Lower leg skin (tissue), 4 donors: ENCODE measurements around the gene ADARB2. TPM values are rescaled to one million over a fixed set of nuclear protein-coding genes. Genes with fewer than 3 reads are reported as not detected.
"Not testable (repeated sequence)": the region's sequence is repeated elsewhere in the genome, so short reads cannot be mapped to it uniquely, and the experiment has no call there.

Source experiments
- DNase-seq, 2 donors: peaks; one replicate each; pipeline ENCODE4 v3.0.0-alpha.2; 2019; ENCODE audit warnings: low spot score in 2 of 2
- H3K4me3 ChIP-seq: fragments of 200-600 bp; sonication (generic); 2 replicates; pipeline ENCODE4 v1.5.1; 2017; ENCODE audit warnings: mild to moderate bottlenecking, low read depth; ENCODE audit not compliant: poor library complexity, severe bottlenecking
- CTCF ChIP-seq, 3 donors: fragments of 450-650 bp; IDR thresholded peaks; one replicate each; pipeline ENCODE4 v1.5.1; 2016; ENCODE audit warnings: antibody characterized with exemption in 3 of 3, mild to moderate bottlenecking in 3 of 3, moderate library complexity in 2 of 3
- POLR2A ChIP-seq, 2 donors: fragments of 450-650 bp; IDR thresholded peaks; one replicate each; pipeline ENCODE4 v1.6.1; 2016 to 2017; ENCODE audit warnings: antibody characterized with exemption in 2 of 2, mild to moderate bottlenecking in 1 of 2, moderate library complexity in 1 of 2
- WGBS, 2 donors: methylation state at CpG; one replicate each; pipeline ENCODE4 v1.1.5; 2018; 5-methylcytosine and 5-hydroxymethylcytosine counted together
- intact Hi-C: fragments of 100-400 bp; cut with DNase I; formaldehyde crosslinking; loops from one replicate; pipeline ENCODE4 v1.15.0; 2023; ENCODE audit warnings: low total_unique reads
- total RNA-seq, 4 donors: library from RNA; depleted of rRNA; stranded (reverse); fragments of >200 nt; gene quantifications; one replicate each; pipeline ENCODE4 v1.1.0, GENCODE V29; 2016

Gene ADARB2
- total RNA-seq, 4 donors from 2014 or later: 0.72 to 3.6 (median 1.8) TPM

- WGBS, 2 donors: 65% methylated on average over 2 of the region's 2 CpGs
These were observed 296.4 kb downstream of the ADARB2 start for GRCh38 chr10:1440897-1441296.

GRCh38 chr10:1434912-1435692 lies 302.2 kb downstream of the ADARB2 start:
- TF ChIP-seq POLR2A (IDR thresholded peaks at IDR 0.05): no peak
- TF ChIP-seq CTCF (IDR thresholded peaks at IDR 0.05): no peak
- no peak overlapping the region for H3K4me3 ChIP-seq
- 67 to 68% methylated on average over 22 of the region's 22 CpGs for WGBS, 2 donors
- intact Hi-C loops: no loop called here
- no peak for DNase-seq

More at GRCh38 chr10:1440897-1441296, 296.4 kb downstream of the ADARB2 start:
- no peak overlapping the region for H3K4me3 ChIP-seq
- intact Hi-C loops: no loop called here
- DNase-seq: no peak
- no peak for TF ChIP-seq POLR2A (IDR thresholded peaks at IDR 0.05)
- no peak for TF ChIP-seq CTCF (IDR thresholded peaks at IDR 0.05)

GRCh38 chr10:1434202-1434601 lies 303.1 kb downstream of the ADARB2 start:
- 82 to 85% methylated on average over 11 of the region's 11 CpGs for WGBS, 2 donors
- intact Hi-C loops: no loop called here
- no peak overlapping the region for H3K4me3 ChIP-seq
- DNase-seq: no peak
- TF ChIP-seq POLR2A (IDR thresholded peaks at IDR 0.05) (no peak), CTCF (IDR thresholded peaks at IDR 0.05) (no peak)

GRCh38 chr10:1432161-1432560 lies 305.2 kb downstream of the ADARB2 start:
- no peak for DNase-seq
- TF ChIP-seq CTCF (IDR thresholded peaks at IDR 0.05) (no peak), POLR2A (IDR thresholded peaks at IDR 0.05) (no peak)
- WGBS, 2 donors: 71 to 80% methylated on average over 3 of the region's 3 CpGs
- no peak overlapping the region for H3K4me3 ChIP-seq
- intact Hi-C loops: no loop called here

- intact Hi-C loops: no loop called here
- no peak overlapping the region for H3K4me3 ChIP-seq
- no peak for DNase-seq
- no peak for TF ChIP-seq CTCF (IDR thresholded peaks at IDR 0.05)
- TF ChIP-seq POLR2A (IDR thresholded peaks at IDR 0.05): no peak
- whole genome bisulfite sequencing, 2 donors: 85 to 91% methylated on average over 1 of the region's 1 CpG
These were observed 306.1 kb downstream of the ADARB2 start for GRCh38 chr10:1431229-1431628.

- H3K4me3 ChIP-seq, intact Hi-C loops, DNase-seq: not testable (repeated sequence)
- WGBS, 2 donors: 69 to 79% methylated on average over 3 of the region's 3 CpGs
These were observed 309.7 kb downstream of the ADARB2 start for GRCh38 chr10:1427521-1428186.
